GM18870 (cell line): ENCODE measurements around the gene KIRREL1.

Experiments
- ATAC-seq: cut with Tn5 transposase; IDR thresholded peaks from one replicate; pipeline ENCODE4 v1.9.1; 2021; ENCODE audit warnings: moderate library complexity; ENCODE audit not compliant: unreplicated experiment

KIRREL1 gene

DNA sequence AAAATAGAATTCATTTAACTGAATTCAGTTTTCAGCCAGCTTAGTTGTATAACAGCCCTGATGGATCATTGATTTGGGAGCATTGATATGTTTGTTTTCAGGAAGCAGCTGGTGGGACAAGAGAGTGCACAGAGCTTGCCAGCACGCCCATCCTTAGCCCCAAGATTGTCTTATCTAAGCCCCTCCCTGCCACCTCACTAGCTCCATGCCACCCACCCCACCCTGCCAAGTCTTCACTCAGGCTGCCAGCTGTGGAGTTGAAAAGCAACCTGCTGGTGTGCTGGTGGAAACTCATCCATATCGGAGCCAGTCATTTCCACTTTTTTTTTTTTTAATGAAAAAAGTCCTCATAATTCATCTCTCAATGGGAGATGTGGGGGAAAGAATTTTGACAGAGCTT is 11.8 kb downstream of the KIRREL1 start:
- ATAC-seq: no peak

DNA sequence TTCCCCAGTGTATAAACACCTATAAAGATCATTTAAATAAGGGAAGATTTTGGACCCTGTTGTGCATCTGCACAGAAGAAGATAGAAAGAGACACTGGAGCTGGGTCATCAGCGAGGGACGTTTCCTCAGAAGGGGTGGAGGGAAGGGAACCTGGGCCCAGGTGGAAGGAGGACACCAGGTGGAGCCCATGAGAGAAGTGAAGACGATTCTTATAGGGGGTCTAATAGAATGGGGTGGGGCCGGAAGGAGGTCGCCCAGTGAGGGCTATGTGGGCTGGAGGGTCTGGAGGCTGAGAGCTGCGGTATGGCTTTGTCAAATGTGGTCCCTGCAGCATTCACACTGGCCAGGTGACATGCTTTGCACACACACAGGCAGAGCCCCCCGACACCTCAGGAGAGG is 13.7 kb downstream of the KIRREL1 start:
- no peak for ATAC-seq

DNA sequence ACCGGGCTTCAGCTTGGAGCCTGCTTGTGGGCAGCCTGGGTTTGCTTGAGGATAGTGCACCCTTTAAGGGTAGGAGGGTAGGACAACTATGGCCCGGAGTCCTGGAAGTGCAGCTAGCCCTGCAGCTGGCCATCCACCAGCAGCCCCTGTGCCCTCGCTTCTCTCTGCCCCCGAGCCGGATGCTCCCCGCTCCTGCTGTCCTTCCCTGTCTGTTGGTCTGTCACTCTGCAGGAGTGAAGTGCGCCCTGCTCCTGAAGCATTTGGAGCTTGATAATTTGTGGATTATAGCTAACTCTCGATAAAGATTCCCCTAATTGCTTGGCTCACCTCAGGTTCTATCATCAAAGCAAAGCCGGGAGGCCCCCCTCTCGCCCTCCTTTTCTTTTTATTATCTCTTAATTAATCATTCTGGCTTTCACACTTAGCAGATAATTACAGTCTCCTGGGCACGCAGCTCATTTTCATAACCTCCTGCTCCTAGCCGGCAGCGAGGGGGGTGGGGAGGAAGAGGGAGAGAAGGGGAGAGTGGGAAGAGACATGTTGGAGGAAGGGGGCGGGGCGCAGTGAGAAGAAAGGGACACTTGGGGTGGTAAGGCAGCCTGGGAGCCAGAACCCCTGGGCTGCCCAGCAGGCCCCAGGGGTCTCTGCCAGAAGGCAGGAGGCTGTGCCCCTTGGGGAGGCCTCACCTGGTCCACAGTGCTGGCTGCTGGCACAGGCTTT is 14.4 kb downstream of the KIRREL1 start:
- ATAC-seq: no peak

DNA sequence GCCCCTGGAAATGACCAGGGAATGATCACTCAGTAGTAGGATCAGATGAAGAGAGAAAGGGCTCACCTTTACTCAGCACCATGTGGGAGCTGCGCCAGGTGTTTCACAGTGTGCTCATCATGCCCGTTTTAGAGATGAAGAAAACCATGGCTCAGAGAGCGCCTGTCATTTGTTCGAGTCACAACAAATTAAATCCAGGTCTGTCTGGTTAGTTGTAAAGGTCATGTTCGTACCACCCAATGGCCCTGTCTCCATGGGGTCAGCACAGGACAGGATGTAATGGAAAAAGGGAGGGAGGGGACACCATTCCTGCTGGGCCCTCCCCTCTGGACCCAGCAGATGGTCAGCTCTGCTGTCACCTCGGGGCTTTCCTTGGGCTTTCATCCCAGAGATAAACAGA is 15.2 kb downstream of the KIRREL1 start:
- no peak for ATAC-seq

DNA sequence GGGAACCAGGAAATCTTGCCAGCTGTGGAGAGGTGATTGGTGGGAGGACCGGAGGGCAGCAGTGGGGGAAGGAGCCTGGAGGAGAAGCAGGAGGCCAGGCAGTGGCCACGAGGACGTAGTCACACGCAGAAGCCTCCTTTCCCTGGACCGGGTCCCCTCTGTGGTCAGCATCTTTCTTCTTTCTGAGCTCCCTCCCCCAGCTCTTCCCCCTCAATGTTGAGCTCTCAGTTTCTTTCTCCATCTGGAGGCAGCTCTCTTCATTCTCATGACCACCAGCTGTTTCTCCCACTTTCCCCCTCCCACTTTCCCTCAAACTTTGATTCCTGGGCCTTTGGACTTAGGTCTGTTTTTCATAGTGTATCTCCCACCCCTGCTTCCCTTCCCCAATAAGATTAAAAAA is 18.3 kb downstream of the KIRREL1 start:
- no peak for ATAC-seq

DNA sequence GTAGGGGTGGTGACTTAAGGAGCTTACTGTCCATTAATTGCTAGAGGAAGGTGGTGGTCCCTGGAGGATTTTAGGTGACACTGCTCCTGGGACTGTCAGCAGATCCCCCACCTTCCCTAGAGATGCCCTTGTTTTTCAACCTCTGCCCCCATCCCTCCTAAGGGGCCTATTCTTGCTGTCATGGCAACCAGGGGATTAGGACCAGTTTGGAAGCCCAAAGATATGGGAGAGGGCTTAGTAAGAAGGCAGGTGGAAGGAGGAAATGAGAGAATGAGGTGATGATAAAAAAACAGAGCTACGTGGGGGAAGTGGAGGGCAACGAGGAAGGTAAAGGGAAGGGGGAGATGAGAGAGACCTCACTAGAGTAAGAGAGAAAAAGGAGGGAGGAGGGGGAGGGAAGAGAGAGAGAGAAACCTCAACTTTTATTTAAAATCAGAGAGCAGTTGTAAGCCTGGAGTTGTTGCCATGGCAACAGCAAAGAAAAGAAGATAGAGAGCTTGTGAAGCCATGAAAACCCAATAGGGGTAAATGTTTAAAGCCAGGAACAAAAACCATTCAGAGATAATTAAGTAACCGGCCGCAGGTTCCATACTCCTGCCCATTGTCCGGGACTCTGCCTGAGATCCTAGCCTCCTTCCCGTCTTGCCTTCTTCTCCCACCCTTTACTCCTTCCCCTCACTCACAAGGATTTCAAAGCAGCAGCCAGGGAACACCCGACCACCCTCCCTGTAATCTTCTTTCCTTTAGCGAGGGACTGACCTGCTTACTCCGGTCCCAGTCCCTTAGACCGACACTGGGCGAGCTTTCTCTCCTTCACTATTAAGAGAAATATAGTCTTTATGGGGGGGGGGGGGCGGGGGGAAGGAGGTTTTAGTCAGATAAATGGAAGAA is 20.6 kb downstream of the KIRREL1 start:
- no peak for ATAC-seq

DNA sequence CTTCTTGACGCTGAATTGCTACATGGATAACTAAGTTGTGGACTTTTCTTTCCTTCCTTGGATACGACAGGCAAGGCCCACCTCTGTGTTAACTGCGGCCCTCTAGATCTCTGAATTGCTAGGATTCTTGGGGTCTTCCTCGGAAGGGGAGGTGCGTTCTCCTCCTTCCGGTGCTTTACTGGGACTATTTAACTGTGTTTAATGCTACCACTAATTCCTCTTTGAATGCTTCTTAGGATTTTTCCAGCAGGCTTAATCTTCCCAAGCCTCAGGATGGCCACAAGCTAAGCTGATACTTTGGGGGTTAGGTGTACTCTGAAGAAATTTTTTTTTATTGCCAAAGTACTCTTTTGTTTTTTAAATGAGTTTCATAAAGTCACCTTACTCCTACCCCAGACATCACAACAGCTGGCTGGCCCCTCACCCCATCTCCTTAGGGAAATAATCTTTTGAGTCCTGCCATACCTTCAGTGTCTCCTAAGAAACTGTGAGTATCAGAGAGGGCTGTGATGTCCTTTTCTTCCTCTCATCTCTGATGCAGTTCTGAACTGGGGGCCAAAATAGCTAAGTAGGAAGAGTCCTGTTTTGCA is 21.4 kb downstream of the KIRREL1 start:
- ATAC-seq: no peak

DNA sequence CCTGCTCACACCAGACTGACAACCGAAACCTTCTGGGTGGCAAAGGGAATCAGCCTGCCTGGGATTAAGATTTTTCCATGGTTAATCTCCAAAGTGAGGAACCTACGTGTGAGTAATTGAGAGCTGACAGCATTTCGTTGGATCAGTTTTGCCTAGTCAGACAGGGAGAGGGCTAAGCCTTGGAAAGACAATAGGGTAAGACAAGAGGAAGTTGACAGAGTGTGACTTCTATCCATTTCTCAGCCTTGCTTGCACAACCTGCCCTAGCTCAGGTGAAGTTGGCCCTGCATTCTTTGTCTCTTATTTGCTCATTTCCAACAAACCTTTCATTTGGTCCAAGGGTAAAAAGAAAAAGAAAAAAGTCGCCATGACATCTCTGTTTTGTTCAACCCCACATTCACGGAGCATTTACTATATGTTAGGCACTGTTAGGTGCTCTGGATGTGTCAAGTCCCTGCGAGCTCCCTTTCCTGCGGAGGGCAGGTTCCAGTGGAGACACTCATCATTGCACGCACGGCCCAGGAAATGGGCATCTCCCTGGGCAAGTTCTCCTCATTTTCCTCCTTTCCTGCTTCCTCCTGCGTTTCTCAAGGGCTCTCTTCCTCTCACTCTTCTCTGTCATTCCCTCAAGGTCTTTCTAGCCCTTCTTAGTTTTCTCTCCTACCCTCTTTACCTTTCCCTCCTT is 23.3 kb downstream of the KIRREL1 start:
- no peak for ATAC-seq

DNA sequence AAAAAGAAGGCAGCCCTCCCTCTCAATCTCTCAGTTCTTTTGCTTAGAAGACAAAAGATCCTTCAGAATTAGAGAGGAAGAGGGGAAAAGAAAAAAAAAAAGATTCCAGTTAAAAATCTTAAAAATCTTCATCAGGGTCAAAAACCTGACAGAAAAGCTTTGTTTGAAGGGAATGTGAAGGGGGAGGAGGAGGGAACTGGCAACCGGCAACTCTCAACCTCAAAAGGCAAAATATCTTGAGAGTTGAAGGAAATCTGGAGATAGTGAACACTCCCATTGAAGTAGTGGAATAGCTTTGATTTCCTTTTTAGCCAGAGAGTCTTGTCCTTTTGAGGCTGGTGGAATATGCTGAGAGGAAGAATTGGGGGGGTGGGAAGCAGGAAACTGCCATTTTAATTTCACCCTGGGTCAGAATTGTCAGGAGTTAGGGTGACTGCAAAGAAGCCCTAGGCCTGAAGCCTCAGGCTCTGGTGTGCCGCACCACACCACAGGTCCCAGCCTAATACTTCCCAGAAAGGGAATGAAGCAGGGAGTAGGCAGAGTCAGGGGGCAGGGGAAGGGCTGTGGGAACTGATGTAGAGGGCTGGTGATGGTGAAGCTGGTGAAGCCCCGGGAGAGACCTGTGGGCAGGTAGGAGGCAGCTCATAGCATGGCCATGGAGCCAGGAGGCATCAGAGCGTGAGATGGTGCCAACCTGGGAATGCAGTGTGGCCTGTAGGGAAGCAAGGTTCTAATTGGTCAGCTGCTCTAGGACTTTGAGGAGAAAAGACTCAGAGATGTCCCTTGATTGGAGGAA is 24.6 kb downstream of the KIRREL1 start:
- no peak for ATAC-seq

DNA sequence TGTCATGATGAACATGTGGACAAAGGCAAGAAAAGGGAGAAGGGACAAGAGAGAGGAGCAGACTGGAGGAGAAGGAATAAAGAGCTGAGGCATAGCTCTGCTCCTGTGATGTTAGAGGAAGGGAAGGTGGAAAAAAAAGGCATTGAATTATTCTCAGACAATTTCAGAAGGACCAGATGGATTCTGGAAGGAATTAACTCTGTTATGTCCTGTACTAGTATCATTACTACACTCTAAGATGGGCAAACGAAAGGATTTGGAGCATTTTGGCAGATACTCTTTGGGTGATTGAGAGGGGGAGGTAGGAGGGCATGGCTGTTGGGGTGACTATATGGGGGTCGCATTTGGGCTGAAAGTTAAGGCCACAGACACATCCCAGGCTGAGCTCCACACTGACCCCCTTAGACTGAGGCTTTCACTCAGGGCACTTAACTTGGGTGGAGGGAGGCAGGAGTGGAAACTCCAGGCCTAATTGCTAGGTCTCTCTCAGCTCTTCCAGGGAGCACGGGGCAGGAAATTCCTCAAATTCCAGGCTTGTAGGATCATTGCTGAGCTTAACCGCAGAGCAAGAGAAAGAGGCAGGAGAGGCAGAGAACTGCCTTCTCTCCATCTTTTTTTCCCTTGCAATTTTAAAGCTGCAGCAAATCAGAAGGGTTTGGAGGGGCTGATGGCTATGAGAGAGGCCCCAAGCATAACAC is 25.9 kb downstream of the KIRREL1 start:
- no peak for ATAC-seq

DNA sequence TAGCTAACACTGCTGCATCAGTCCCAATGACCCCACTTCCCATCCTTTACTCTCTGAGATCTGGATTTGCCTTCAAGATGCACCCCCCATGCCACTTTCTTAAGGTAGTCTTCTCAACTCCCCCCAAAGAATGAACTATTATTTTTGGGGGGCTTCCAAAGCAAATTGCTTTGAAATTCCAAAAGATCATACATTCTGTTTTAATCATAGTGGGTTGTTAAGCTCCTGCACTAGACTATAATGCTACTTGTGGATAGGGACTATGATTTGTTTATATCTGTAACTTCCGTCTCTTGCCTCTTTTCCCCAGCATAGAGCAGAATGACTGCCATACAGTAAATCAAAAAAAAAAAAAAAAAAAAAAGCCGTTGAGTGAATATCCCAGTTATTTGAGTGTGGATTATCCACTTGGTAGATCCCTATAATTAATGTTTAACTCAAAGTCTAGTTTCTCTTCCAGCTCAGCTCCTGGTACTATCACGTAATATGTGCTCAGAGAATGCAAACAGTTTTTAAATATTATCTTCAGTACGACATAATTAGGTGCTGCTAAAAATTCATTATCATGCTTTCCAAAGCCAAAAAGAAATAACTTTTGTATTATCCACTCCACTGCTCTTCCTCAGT is 26.9 kb downstream of the KIRREL1 start:
- no peak for ATAC-seq

DNA sequence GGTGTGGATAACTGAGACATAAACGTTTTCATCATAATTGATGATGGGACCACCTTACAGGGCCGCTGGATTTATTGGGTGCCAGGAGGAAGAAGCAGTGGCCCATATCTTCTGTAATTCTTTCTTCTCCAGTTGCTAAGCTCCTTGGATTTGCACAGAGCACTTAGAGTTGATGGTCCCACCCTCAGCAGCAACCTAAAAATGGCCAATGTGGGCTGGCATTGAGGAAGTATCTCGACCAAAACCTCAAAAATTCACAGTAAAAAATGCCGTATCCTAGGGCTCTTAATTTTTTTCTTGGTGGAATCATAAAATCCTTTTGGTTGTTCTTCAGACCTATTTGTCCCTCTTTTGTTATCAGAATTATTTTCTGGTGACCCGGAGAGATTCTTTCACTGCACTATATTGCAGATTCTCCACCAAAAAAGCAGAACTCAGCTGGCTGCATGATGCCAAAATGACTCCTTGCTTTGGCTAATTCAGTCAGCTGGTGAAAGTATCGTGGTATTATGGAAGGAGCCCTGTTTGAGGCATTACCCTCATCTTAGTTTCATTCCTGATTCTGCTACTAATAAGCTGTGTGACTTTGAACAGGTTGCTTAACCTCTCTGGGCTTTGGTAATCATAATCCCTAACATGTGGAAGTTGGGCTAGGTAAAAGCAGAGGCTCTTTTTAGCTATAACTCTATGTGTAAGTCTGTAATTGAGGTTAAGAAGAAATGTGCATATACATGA is 27.6 kb downstream of the KIRREL1 start:
- ATAC-seq: no peak

DNA sequence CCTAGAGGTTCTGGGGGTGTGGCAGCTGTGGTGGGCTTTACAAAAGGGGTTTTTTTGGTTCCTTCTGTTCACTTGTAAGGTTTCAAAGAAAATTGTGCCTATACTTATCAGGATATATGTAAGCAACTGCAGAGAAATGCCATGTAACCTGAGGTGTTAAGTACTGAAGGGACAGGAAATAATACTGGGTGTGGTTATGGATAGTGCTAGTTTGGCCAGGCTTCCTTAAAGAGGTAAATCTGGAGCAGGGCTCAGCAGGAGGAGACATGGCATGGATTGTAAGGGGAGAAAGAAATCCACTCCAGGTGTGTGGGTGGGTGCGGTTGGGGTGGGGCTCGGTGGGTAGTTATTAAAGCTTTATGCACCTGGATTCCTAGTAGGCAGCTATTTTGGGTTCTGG is 28.3 kb downstream of the KIRREL1 start:
- no peak for ATAC-seq

DNA sequence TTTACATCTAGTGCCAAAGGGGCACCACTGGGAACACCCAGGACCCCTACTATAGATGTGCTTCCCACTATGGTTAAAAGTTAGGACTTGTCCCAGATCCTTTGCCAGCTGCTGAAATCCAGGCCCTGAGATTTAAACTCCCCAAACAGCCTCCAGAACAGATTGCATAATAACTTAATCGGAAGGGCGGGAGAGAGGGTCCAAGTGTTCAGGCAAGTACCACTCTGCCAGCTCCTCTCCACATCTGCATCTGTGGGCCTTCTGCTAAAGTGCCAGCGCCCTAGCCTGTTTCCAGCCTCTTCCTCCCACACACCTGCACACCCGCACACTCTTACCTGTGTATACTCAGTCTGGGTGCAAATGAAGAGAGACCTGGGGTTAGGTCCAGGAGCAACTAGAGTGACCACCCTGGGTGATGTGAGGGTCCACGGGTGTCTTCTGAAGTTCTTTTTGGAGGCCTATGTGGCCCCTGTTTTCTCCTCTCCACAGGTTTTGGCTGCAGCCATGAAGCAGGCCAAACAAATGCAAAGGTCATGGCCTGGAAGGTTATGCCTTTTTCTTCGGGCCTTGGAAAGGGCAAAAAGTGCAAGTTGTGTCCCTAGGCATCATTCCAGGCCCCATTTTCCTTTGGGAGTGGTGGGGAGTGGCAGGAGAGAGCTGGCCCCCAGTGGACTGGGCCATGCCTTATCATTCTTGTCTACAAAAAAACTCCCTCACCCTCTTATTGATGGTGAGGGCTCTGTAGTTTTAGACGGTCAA is 29.3 kb downstream of the KIRREL1 start:
- ATAC-seq: no peak

DNA sequence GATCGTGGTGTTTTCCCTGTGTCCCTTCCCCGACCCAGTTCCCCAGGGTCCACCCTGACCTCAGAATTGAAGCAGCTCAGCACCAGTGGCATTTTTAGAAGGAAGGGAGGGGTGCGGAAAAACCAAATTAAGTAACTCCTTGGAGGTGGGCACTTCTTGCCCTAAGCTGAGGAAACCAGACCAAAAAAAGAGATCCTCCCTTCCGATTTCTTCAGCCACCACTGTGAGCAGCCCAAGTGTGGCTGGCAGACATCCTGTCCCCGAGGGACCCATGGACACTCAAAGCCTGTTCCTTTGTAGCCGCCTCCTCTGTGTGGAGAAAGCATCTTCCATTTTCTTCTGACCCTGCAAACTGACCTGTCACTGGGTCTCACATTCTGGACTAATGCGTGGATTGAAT is 31.3 kb downstream of the KIRREL1 start:
- ATAC-seq: no peak

DNA sequence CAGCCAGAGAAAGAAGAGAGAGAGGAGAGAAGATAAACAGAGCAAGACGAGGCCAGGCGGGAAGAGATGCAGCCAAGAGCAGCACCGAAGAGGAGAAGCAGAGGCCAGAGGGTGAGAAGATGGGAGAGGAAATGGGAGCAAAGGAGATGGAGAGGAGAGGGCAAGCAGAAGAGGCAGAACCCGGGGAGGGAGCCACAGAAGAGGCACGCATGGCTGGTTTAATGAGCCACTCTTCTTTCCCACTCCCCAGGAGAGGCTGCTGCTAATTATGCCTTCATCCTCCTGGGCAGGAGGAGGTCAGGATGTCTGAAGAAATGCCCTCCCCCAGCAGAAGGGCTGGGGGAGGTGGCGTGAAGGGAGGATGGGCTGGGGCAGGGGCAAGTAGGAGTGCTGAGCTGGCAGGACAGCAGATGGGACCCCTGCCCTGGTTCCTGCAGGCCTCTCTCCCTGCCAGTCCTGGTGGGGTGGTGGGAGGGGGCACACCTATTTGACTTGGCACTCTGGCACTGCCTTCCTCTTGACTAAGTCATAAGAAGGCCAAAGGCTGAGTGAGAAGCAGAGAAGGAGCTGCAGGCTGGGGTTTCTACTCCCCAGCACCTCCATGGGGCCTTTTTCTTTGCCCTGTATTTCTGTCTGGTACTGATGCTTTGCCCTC is 32.3 kb downstream of the KIRREL1 start:
- ATAC-seq: no peak

DNA sequence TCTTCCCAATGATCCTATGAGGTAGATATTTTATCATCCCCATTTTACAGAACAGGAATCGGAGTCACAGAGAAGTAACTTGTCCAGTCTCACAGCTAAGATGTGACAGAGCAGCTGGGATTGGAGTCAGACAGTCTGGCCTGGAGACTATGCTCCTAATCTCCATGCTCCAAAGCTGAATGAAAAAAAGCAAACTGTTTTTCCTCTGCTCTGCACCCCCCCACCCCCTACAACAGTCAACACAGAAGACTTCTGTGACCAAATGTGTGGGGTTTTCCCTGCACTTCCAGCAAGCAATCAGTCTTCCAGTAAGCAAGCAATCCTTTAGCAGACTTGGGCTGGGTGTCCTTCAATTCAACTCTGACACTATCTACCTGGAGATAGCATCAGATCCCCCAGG is 33.2 kb downstream of the KIRREL1 start:
- no peak for ATAC-seq

DNA sequence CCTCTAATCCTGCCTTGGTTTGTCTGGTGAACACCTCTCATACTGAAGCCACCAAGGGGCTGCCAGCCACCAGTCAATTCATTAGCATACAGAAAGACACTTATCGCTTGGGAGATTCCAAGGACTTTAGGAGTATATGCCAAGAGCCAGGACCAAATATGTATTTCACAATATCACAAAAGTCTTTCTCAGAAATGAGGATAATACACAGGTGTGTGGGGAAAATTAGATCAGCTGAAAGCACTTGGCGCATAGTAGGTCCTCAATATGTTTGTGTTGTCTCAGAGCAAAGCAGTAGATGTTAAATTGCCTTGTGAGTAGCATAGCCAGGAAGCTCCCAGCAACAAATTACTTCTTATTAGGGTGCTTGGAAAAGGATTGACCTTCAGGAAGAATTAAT is 34.1 kb downstream of the KIRREL1 start:
- ATAC-seq: no peak
